ENCODE data around the gene CNPY2. TPM values are rescaled to one million over a fixed set of nuclear protein-coding genes. Genes with fewer than 3 reads are reported as not detected.
A peak's percentile ranks its signal among the peaks of the same experiment; 100 is the strongest.

The CNPY2 gene
- total and polyA plus RNA-seq, 2 of the 13 experiments (the other 11 are each of a cell fraction or from before 2014, with no cell fraction given), result 285 to 356 TPM

GRCh38 chr12:56337753-56338251 lies 22.0 kb upstream of the CNPY2 start:
- ChIA-PET POLR2A (interaction anchor here (1.2 to 3.3 kb wide), 4 partner anchors 22 to 71 kb away, joined by 3 to 20 read pairs (median 7); partner anchors contain the start of genes APOF, CNPY2, COQ10A and STAT2), CTCF (ENCODE audit: low intra/inter-chr PET ratio, low total read pairs) (no interaction called here)
- Histone ChIP-seq H3K9ac (ENCODE audit: insufficient read depth, low read depth, low read length) (no peak overlapping the region), H3K4me3 (replicated peaks in 1 of 3; ENCODE audit: insufficient read depth in 1 of 3, low read depth in 2 of 3, low read length in 3 of 3) (no peak overlapping the region), H3K27me3 (ENCODE audit: control insufficient read depth in 1 of 2, insufficient read depth in 2 of 2, low read length in 2 of 2) (no peaks in the 10 kb centered on the region; a peak in 1 of 5 replicates), H3K9me3 (ENCODE audit: low read length) (no peaks in the 10 kb centered on the region), H3K4me2 (ENCODE audit: low read depth, low read length) (no peak overlapping the region), H3K36me3 (replicated peaks in 1 of 2; ENCODE audit: control insufficient read depth in 1 of 2, insufficient read depth in 2 of 2, low read length in 2 of 2) (peaks cover 0 to 4% of the 10 kb centered on the region in 2 experiments; a peak in 2 of 5 replicates), H2AFZ (ENCODE audit: low read length) (no peak overlapping the region), H4K20me1 (ENCODE audit: insufficient read depth, low read length) (no peaks in the 10 kb centered on the region), H3K27ac (ENCODE audit: extremely low read length, insufficient read depth, low read length) (no peak overlapping the region), H3K4me1 (ENCODE audit: insufficient read depth, low read length) (peaks cover 53% of the 10 kb centered on the region), H3K79me2 (ENCODE audit: insufficient read depth, low read length) (no peaks in the 10 kb centered on the region)
- ATAC-seq, result no peak
- no TSS peak for BruUV-seq (replicated peaks)
- no peak for DNase-seq (ENCODE audit: low spot score)
- no peak for FAIRE-seq
- TF ChIP-seq CREB1 (IDR thresholded peaks at IDR 0.05) (peak; percentile 90), CREB1 (CRISPR knock-in tag; IDR thresholded peaks at IDR 0.05) (no peak), CEBPB (IDR thresholded peaks at IDR 0.05; ENCODE audit: borderline replicate concordance, low read depth, low read length) (peak; percentile 87), ZBTB42 (CRISPR knock-in tag; IDR thresholded peaks at IDR 0.05) (no peak), ATF7 (IDR thresholded peaks at IDR 0.05) (peak; percentile 93), ATF7 (CRISPR knock-in tag; IDR thresholded peaks at IDR 0.05) (no peak), FOSL2 (CRISPR knock-in tag; IDR thresholded peaks at IDR 0.05) (0 out of 2 replicates have a peak, but pooled peaks have one; percentile 13), CEBPG (CRISPR knock-in tag; IDR thresholded peaks at IDR 0.05) (peak; percentile 78), ATF3 (CRISPR knock-in tag; IDR thresholded peaks at IDR 0.05) (peak; percentile 64; the same call in 1 of the 2 replicates), ZFX (CRISPR knock-in tag; IDR thresholded peaks at IDR 0.05; ENCODE audit: low read depth) (no peak)
- TF ChIP-seq, protein P1, sequence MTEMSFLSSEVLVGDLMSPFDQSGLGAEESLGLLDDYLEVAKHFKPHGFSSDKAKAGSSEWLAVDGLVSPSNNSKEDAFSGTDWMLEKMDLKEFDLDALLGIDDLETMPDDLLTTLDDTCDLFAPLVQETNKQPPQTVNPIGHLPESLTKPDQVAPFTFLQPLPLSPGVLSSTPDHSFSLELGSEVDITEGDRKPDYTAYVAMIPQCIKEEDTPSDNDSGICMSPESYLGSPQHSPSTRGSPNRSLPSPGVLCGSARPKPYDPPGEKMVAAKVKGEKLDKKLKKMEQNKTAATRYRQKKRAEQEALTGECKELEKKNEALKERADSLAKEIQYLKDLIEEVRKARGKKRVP (CRISPR knock-in tag; IDR thresholded peaks at IDR 0.05), result peak in 1 of 2 experiments; percentile 88; a peak in 2 of 4 replicates
- intact Hi-C loops (cut with micrococcal nuclease; ENCODE audit: unreplicated experiment) (no loop called here), in situ Hi-C loops (cut with HindIII; ENCODE audit: extremely low pct_ligation_motif_present, low pct_unique_long_range_greater_than_20kb) (no loop called here)
- WGBS (ENCODE audit: low lambda C conversion rate), result 61% methylated on average over 8 of the region's 8 CpGs

All from HepG2 (cell line).